Glutamatergic neuron (in vitro differentiated cells): ENCODE results near the gene DEFB123. TPM values are rescaled to one million over a fixed set of nuclear protein-coding genes. Genes with fewer than 3 reads are reported as not detected.
"Not testable (repeated sequence)": the region's sequence is repeated elsewhere in the genome, so short reads cannot be mapped to it uniquely, and the experiment has no call there.

ENCODE experiments used
- DNase-seq: peaks from one replicate; pipeline ENCODE4 v3.0.0; 2022
- H3K27ac Mint-ChIP-seq: one replicate; pipeline ENCODE4 v1.8.0; 2020; ENCODE audit warnings: mild to moderate bottlenecking, mixed read lengths, inconsistent platforms; ENCODE audit not compliant: unreplicated experiment
- H3K27me3 Mint-ChIP-seq: one replicate; pipeline ENCODE4 v1.8.0; 2020; ENCODE audit warnings: mild to moderate bottlenecking, moderate library complexity, mixed read lengths, inconsistent platforms; ENCODE audit not compliant: unreplicated experiment
- H3K36me3 Mint-ChIP-seq: one replicate; pipeline ENCODE4 v1.8.0; 2020; ENCODE audit warnings: mild to moderate bottlenecking, mixed read lengths, inconsistent platforms; ENCODE audit not compliant: unreplicated experiment
- H3K4me1 Mint-ChIP-seq: one replicate; pipeline ENCODE4 v1.8.0; 2020; ENCODE audit warnings: mild to moderate bottlenecking, low read depth, mixed read lengths, inconsistent platforms; ENCODE audit not compliant: unreplicated experiment
- H3K4me3 Mint-ChIP-seq: one replicate; pipeline ENCODE4 v1.8.0; 2020; ENCODE audit warnings: mild to moderate bottlenecking, mixed read lengths, inconsistent platforms; ENCODE audit not compliant: unreplicated experiment
- H3K9me3 Mint-ChIP-seq: one replicate; pipeline ENCODE4 v1.8.0; 2020; ENCODE audit warnings: mild to moderate bottlenecking, moderate library complexity, mixed read lengths, inconsistent platforms; ENCODE audit not compliant: unreplicated experiment
- CTCF ChIP-seq: fragments of 200-600 bp; sonication (generic); IDR thresholded peaks from one replicate; pipeline ENCODE4 v1.5.0; 2021; ENCODE audit not compliant: partially characterized antibody, unreplicated experiment
- total RNA-seq: library from RNA; stranded (reverse); fragmentation: NEBNext Ultra II Directional; extraction: Animal tissue kit (Norgen Biotek cat#: 25700); gene quantifications from one replicate; pipeline ENCODE4 v1.2.1, GENCODE V29; 2021; ENCODE audit not compliant: unreplicated experiment

Gene DEFB123
- total RNA-seq, 1 donor from 2014 or later, result not detected

- Mint-ChIP-seq H3K36me3 (no peaks in the 10 kb centered on the region), H3K27me3 (peaks cover 1% of the 10 kb centered on the region), H3K4me3 (no peak overlapping the region), H3K4me1 (no peaks in the 10 kb centered on the region), H3K9me3 (no peaks in the 10 kb centered on the region), H3K27ac (no peak overlapping the region)
- no peak for TF ChIP-seq CTCF
- no peak for DNase-seq
Measured at GRCh38 chr20:31410011-31410410, 30.4 kb upstream of the DEFB123 start.

GRCh38 chr20:31414381-31414780 lies 26.1 kb upstream of the DEFB123 start:
- DNase-seq, result no peak
- TF ChIP-seq CTCF, result no peak
- Mint-ChIP-seq H3K27me3 (peaks cover 1% of the 10 kb centered on the region), H3K27ac (no peak overlapping the region), H3K36me3 (no peaks in the 10 kb centered on the region), H3K4me1 (no peaks in the 10 kb centered on the region), H3K4me3 (no peak overlapping the region), H3K9me3 (no peaks in the 10 kb centered on the region)

GRCh38 chr20:31415653-31416052 lies 24.8 kb upstream of the DEFB123 start:
- Mint-ChIP-seq H3K4me1 (no peaks in the 10 kb centered on the region), H3K9me3 (no peaks in the 10 kb centered on the region), H3K4me3 (no peak overlapping the region), H3K27ac (no peak overlapping the region), H3K36me3 (no peaks in the 10 kb centered on the region), H3K27me3 (peaks cover 1% of the 10 kb centered on the region)
- no peak for DNase-seq
- TF ChIP-seq CTCF, result no peak

- no peaks in the 10 kb centered on the region for H3K9me3 Mint-ChIP-seq
- peaks cover 1% of the 10 kb centered on the region for H3K27me3 Mint-ChIP-seq
- H3K36me3 Mint-ChIP-seq, result no peaks in the 10 kb centered on the region
- no peak overlapping the region for H3K4me3 Mint-ChIP-seq
- no peak for TF ChIP-seq CTCF
- DNase-seq, result no peak
- H3K27ac Mint-ChIP-seq, result no peak overlapping the region
- no peaks in the 10 kb centered on the region for H3K4me1 Mint-ChIP-seq
Measured at GRCh38 chr20:31418307-31418706, 22.1 kb upstream of the DEFB123 start.

GRCh38 chr20:31425797-31426196 lies 14.6 kb upstream of the DEFB123 start:
- TF ChIP-seq CTCF, result no peak
- peaks cover 15% of the 10 kb centered on the region for H3K9me3 Mint-ChIP-seq
- no peak overlapping the region for H3K27ac Mint-ChIP-seq
- H3K27me3 Mint-ChIP-seq, result no peaks in the 10 kb centered on the region
- H3K4me3 Mint-ChIP-seq, result no peak overlapping the region
- DNase-seq, result no peak
- no peaks in the 10 kb centered on the region for H3K4me1 Mint-ChIP-seq
- H3K36me3 Mint-ChIP-seq, result peaks cover 5% of the 10 kb centered on the region

GRCh38 chr20:31426891-31427551 lies 13.4 kb upstream of the DEFB123 start:
- not testable (repeated sequence) for H3K27ac Mint-ChIP-seq, H3K4me3 Mint-ChIP-seq, H3K36me3 Mint-ChIP-seq, H3K4me1 Mint-ChIP-seq, H3K27me3 Mint-ChIP-seq
- DNase-seq, result peak; percentile 34
- H3K9me3 Mint-ChIP-seq, result peaks cover 15% of the 10 kb centered on the region

GRCh38 chr20:31427576-31427975 lies 12.9 kb upstream of the DEFB123 start:
- H3K36me3 Mint-ChIP-seq, H3K4me1 Mint-ChIP-seq, DNase-seq, H3K4me3 Mint-ChIP-seq, H3K27ac Mint-ChIP-seq, H3K27me3 Mint-ChIP-seq: not testable (repeated sequence)
- H3K9me3 Mint-ChIP-seq, result peaks cover 17% of the 10 kb centered on the region
